Measurements from ENCODE around the gene RABGAP1L. TPM values are rescaled to one million over a fixed set of nuclear protein-coding genes. Genes with fewer than 3 reads are reported as not detected.

RABGAP1L gene
- total RNA-seq, 1 experiment from 2014 or later = 76.9 TPM

DNA sequence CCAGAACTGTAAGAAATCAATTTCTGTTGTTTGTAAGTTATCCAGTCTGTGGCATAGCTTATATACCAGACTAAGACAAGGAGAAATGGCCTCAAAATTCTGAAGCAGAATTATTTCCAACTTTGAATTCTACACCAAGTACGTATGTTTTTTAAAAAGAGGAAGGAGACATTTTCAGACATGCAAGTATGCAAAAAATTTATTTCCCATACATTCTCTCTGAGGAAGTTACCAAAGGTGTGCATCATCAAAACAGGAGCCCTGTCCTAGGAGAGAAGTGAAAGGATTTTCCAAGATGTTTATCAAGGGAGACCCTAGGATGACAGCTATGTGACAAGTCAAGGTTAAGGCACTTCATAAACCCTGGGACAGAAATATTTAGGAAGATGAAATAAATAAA lies 49.3 kb upstream of the RABGAP1L start:
- no peak for TF ChIP-seq ZNF263 (CRISPR knock-in tag; IDR thresholded peaks at IDR 0.05; ENCODE audit: low read depth)
- TF ChIP-seq, protein P1, sequence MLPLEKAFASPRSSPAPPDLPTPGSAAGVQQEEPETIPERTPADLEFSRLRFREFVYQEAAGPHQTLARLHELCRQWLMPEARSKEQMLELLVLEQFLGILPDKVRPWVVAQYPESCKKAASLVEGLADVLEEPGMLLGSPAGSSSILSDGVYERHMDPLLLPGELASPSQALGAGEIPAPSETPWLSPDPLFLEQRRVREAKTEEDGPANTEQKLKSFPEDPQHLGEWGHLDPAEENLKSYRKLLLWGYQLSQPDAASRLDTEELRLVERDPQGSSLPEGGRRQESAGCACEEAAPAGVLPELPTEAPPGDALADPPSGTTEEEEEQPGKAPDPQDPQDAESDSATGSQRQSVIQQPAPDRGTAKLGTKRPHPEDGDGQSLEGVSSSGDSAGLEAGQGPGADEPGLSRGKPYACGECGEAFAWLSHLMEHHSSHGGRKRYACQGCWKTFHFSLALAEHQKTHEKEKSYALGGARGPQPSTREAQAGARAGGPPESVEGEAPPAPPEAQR (CRISPR knock-in tag; IDR thresholded peaks at IDR 0.05) = no peak
- no peak for TF ChIP-seq NR1H2 (CRISPR knock-in tag; IDR thresholded peaks at IDR 0.05)
- TF ChIP-seq RELA (CRISPR knock-in tag; IDR thresholded peaks at IDR 0.05; ENCODE audit: borderline replicate concordance) = no peak
- no peak for TF ChIP-seq GRHL2 (CRISPR knock-in tag; IDR thresholded peaks at IDR 0.05; ENCODE audit: insufficient replicate concordance, severe bottlenecking)
- no peak for TF ChIP-seq EMX1 (CRISPR knock-in tag; IDR thresholded peaks at IDR 0.05)
- no peak for TF ChIP-seq CBFB (CRISPR knock-in tag; IDR thresholded peaks at IDR 0.05; ENCODE audit: low read depth)
- TF ChIP-seq, protein P2, sequence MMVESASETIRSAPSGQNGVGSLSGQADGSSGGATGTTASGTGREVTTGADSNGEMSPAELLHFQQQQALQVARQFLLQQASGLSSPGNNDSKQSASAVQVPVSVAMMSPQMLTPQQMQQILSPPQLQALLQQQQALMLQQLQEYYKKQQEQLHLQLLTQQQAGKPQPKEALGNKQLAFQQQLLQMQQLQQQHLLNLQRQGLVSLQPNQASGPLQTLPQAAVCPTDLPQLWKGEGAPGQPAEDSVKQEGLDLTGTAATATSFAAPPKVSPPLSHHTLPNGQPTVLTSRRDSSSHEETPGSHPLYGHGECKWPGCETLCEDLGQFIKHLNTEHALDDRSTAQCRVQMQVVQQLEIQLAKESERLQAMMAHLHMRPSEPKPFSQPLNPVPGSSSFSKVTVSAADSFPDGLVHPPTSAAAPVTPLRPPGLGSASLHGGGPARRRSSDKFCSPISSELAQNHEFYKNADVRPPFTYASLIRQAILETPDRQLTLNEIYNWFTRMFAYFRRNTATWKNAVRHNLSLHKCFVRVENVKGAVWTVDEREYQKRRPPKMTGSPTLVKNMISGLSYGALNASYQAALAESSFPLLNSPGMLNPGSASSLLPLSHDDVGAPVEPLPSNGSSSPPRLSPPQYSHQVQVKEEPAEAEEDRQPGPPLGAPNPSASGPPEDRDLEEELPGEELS (CRISPR knock-in tag; IDR thresholded peaks at IDR 0.05) = no peak
- no peak for TF ChIP-seq TCF7 (CRISPR knock-in tag; IDR thresholded peaks at IDR 0.05; ENCODE audit: low read depth)
- no peak for TF ChIP-seq ESRRA (CRISPR knock-in tag; IDR thresholded peaks at IDR 0.05; ENCODE audit: borderline replicate concordance)
- TF ChIP-seq FOXP1 (CRISPR knock-in tag; IDR thresholded peaks at IDR 0.05; ENCODE audit: borderline replicate concordance) = no peak
- TF ChIP-seq, protein P3, sequence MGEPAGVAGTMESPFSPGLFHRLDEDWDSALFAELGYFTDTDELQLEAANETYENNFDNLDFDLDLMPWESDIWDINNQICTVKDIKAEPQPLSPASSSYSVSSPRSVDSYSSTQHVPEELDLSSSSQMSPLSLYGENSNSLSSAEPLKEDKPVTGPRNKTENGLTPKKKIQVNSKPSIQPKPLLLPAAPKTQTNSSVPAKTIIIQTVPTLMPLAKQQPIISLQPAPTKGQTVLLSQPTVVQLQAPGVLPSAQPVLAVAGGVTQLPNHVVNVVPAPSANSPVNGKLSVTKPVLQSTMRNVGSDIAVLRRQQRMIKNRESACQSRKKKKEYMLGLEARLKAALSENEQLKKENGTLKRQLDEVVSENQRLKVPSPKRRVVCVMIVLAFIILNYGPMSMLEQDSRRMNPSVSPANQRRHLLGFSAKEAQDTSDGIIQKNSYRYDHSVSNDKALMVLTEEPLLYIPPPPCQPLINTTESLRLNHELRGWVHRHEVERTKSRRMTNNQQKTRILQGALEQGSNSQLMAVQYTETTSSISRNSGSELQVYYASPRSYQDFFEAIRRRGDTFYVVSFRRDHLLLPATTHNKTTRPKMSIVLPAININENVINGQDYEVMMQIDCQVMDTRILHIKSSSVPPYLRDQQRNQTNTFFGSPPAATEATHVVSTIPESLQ (CRISPR knock-in tag; IDR thresholded peaks at IDR 0.05) = no peak
- no peak for TF ChIP-seq MYBL2 (CRISPR knock-in tag; IDR thresholded peaks at IDR 0.05)
- no peak for TF ChIP-seq ZNF121 (CRISPR knock-in tag; IDR thresholded peaks at IDR 0.05)
- Mint-ChIP-seq H3K9me3 (no peaks in the 10 kb centered on the region), H3K36me3 (no peaks in the 10 kb centered on the region), H3K27ac (no peak overlapping the region), H3K27me3 (ENCODE audit: low read depth) (no peaks in the 10 kb centered on the region), H3K4me3 (no peak overlapping the region), H3K4me1 (no peaks in the 10 kb centered on the region)
- ATAC-seq (no peak), DNase-seq (ENCODE audit: low spot score) (no peak)
- ChIA-PET CTCF (no interaction called here), POLR2A (no interaction called here)

DNA sequence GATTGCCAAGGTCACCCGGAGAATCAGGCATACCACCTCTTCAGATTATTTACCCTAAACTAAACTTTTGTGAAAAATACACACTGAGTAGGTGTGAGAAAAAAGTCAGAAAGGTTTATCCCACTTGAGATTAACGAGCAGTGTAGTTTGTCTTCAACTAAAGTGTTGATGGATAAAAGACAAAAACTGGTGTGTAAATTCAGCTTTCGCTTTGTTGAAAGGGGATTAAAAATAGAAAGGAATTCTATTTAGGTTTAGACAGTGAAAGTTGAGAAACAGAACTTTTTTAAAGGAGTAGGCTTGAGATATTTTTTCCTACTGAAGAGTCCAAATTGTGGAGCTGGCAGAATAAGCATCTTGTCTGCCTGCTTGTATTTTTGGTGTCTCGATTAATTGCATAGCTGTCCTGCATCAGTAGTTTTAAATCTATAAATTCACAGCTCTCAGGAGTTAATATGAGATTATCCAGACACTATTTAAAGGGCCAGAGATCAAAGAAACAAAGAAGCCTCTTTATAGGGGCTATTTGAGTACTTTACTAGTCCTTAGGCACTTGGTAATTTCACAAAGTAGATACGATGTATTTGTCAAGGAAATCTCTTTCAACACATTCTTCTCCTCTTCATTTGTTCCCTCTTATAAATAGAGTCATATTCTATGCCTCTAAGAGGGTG lies 46.7 kb upstream of the RABGAP1L start:
- ChIA-PET POLR2A (interaction anchor here (0.6 kb wide), 1 partner anchor 68 kb away, joined by 3 read pairs; no protein-coding TSS in a partner anchor), CTCF (no interaction called here)
- TF ChIP-seq, protein P4, sequence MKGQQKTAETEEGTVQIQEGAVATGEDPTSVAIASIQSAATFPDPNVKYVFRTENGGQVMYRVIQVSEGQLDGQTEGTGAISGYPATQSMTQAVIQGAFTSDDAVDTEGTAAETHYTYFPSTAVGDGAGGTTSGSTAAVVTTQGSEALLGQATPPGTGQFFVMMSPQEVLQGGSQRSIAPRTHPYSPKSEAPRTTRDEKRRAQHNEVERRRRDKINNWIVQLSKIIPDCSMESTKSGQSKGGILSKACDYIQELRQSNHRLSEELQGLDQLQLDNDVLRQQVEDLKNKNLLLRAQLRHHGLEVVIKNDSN (CRISPR knock-in tag; IDR thresholded peaks at IDR 0.05) = no peak
- no peak for TF ChIP-seq FOXP1 (CRISPR knock-in tag; IDR thresholded peaks at IDR 0.05; ENCODE audit: borderline replicate concordance)
- Mint-ChIP-seq H3K27ac (no peak overlapping the region), H3K9me3 (no peaks in the 10 kb centered on the region), H3K36me3 (no peaks in the 10 kb centered on the region), H3K4me1 (no peaks in the 10 kb centered on the region), H3K27me3 (ENCODE audit: low read depth) (no peaks in the 10 kb centered on the region), H3K4me3 (no peak overlapping the region)
- DNase-seq (ENCODE audit: low spot score) = no peak
- ATAC-seq = no peak

DNA sequence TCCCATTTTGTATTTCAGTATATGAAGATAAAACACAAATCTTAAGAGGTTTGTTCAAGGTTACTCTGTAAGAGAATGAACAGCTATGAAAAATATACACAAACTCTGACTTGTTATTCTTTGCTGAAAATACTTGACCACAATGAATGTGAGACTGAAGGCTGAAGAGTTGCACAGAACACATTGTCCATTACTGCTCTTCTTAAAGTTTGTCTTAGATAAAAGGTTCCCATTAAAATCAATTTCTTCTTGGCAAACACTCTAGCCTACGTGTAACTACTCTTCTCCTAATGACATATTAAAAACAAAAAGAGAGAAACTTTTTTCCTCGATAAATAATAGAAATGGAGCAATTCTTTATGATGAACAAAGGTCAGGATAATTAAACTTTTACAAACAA lies 45.2 kb upstream of the RABGAP1L start:
- DNase-seq (ENCODE audit: low spot score) (no peak), ATAC-seq (no peak)
- Mint-ChIP-seq H3K4me3 (no peak overlapping the region), H3K9me3 (no peaks in the 10 kb centered on the region), H3K27ac (no peak overlapping the region), H3K27me3 (ENCODE audit: low read depth) (no peaks in the 10 kb centered on the region), H3K36me3 (no peaks in the 10 kb centered on the region), H3K4me1 (no peaks in the 10 kb centered on the region)
- POLR2A ChIA-PET = no interaction called here
- TF ChIP-seq RORB (CRISPR knock-in tag; IDR thresholded peaks at IDR 0.05) = no peak
- TF ChIP-seq CBFB (CRISPR knock-in tag; IDR thresholded peaks at IDR 0.05; ENCODE audit: low read depth) = no peak
- CTCF ChIA-PET = interaction anchor here (0.5 to 1.8 kb wide), 24 partner anchors 10 to 343 kb away, joined by 3 to 8 read pairs (median 4); partner anchors contain the start of genes GAS5, RC3H1 and ZBTB37
